SK-N-SH (cell line): ENCODE results near the gene JADE3.

Experiments
- EP300 ChIP-seq, 2 experiments: IDR thresholded peaks; 2 replicates each; pipeline versions ENCODE4 v1.4.0 to v1.6.1; 2012; ENCODE audit warnings: borderline replicate concordance in 1 of 2, low read depth in 1 of 2, low read length in 1 of 2
- EZH2phosphoT487 ChIP-seq: fragments of 200-600 bp; sonication (generic); IDR thresholded peaks from 2 replicates; pipeline ENCODE4 v1.6.1; 2017; ENCODE audit warnings: low read depth, mixed run types, mild to moderate bottlenecking, antibody characterized with exemption, moderate library complexity, borderline replicate concordance
- FOXJ3 ChIP-seq: sonication (generic); formaldehyde crosslinking; IDR thresholded peaks from 2 replicates; pipeline ENCODE4 v1.5.1; 2020; ENCODE audit warnings: mild to moderate bottlenecking, missing genetic modification reagents
- MEF2A ChIP-seq: IDR thresholded peaks from 2 replicates; pipeline ENCODE4 v1.4.0; 2012; ENCODE audit warnings: low read depth, borderline replicate concordance
- RFX5 ChIP-seq: IDR thresholded peaks from 2 replicates; pipeline ENCODE4 v1.6.1; 2012; ENCODE audit warnings: mild to moderate bottlenecking, improper control_type of control experiment, low read length
- RXRA ChIP-seq: IDR thresholded peaks from 2 replicates; pipeline ENCODE4 v1.4.0; 2012; ENCODE audit warnings: low read depth, mild to moderate bottlenecking, borderline replicate concordance
- SIN3A ChIP-seq: IDR thresholded peaks from 2 replicates; pipeline ENCODE4 v1.6.1; 2012; ENCODE audit warnings: low read depth, mild to moderate bottlenecking, low read length, moderate library complexity, borderline replicate concordance
- TAF1 ChIP-seq: IDR thresholded peaks from 2 replicates; pipeline ENCODE4 v1.6.1; 2012; ENCODE audit warnings: low read depth, mild to moderate bottlenecking, low read length, moderate library complexity, borderline replicate concordance
- TF ChIP-seq, protein P1 (sequence below): fragments of 200-600 bp; sonication (generic); IDR thresholded peaks from 2 replicates; pipeline ENCODE4 v1.6.1; 2017; ENCODE audit warnings: antibody characterized with exemption, mild to moderate bottlenecking, moderate library complexity
- TF ChIP-seq, protein P2 (sequence below): IDR thresholded peaks from 2 replicates; pipeline ENCODE4 v1.6.1; 2012; ENCODE audit warnings: mild to moderate bottlenecking, low read depth, low read length, moderate library complexity
- TF ChIP-seq, protein P3 (sequence below): IDR thresholded peaks from 2 replicates; pipeline ENCODE4 v1.4.0; 2012; ENCODE audit warnings: low read depth, borderline replicate concordance

DNA sequence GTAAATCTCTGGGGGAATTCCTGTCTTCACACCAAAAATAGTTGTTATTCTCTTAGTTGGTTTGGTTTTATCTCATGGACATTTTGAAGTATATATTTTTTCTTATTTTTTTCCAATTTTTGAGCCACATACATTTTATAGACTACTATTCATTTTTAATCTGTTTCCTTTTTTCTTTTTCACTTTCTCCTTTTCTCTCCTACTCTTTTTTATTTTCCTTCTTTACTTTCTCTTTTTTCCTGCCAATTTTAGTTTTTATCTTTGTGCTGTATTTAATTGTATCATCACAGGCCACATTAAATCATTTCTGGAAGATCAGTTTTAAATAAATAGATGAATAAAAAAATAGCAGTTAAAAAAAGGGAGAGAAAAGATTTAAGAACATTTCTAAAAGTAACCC is 14.0 kb upstream of the JADE3 start:
- TF ChIP-seq SIN3A (no peak), EZH2phosphoT487 (no peak), RXRA (no peak), RFX5 (no peak), TAF1 (no peak), MEF2A (no peak), FOXJ3 (CRISPR knock-in tag) (no peak), EP300 (IDR thresholded peaks at IDR 0.05; ENCODE audit: borderline replicate concordance in 1 of 2, low read depth in 1 of 2, low read length in 1 of 2) (no peak)
- TF ChIP-seq, protein P1, sequence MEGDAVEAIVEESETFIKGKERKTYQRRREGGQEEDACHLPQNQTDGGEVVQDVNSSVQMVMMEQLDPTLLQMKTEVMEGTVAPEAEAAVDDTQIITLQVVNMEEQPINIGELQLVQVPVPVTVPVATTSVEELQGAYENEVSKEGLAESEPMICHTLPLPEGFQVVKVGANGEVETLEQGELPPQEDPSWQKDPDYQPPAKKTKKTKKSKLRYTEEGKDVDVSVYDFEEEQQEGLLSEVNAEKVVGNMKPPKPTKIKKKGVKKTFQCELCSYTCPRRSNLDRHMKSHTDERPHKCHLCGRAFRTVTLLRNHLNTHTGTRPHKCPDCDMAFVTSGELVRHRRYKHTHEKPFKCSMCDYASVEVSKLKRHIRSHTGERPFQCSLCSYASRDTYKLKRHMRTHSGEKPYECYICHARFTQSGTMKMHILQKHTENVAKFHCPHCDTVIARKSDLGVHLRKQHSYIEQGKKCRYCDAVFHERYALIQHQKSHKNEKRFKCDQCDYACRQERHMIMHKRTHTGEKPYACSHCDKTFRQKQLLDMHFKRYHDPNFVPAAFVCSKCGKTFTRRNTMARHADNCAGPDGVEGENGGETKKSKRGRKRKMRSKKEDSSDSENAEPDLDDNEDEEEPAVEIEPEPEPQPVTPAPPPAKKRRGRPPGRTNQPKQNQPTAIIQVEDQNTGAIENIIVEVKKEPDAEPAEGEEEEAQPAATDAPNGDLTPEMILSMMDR = no peak
- TF ChIP-seq, protein P2, sequence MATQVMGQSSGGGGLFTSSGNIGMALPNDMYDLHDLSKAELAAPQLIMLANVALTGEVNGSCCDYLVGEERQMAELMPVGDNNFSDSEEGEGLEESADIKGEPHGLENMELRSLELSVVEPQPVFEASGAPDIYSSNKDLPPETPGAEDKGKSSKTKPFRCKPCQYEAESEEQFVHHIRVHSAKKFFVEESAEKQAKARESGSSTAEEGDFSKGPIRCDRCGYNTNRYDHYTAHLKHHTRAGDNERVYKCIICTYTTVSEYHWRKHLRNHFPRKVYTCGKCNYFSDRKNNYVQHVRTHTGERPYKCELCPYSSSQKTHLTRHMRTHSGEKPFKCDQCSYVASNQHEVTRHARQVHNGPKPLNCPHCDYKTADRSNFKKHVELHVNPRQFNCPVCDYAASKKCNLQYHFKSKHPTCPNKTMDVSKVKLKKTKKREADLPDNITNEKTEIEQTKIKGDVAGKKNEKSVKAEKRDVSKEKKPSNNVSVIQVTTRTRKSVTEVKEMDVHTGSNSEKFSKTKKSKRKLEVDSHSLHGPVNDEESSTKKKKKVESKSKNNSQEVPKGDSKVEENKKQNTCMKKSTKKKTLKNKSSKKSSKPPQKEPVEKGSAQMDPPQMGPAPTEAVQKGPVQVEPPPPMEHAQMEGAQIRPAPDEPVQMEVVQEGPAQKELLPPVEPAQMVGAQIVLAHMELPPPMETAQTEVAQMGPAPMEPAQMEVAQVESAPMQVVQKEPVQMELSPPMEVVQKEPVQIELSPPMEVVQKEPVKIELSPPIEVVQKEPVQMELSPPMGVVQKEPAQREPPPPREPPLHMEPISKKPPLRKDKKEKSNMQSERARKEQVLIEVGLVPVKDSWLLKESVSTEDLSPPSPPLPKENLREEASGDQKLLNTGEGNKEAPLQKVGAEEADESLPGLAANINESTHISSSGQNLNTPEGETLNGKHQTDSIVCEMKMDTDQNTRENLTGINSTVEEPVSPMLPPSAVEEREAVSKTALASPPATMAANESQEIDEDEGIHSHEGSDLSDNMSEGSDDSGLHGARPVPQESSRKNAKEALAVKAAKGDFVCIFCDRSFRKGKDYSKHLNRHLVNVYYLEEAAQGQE = no peak
- TF ChIP-seq, protein P3, sequence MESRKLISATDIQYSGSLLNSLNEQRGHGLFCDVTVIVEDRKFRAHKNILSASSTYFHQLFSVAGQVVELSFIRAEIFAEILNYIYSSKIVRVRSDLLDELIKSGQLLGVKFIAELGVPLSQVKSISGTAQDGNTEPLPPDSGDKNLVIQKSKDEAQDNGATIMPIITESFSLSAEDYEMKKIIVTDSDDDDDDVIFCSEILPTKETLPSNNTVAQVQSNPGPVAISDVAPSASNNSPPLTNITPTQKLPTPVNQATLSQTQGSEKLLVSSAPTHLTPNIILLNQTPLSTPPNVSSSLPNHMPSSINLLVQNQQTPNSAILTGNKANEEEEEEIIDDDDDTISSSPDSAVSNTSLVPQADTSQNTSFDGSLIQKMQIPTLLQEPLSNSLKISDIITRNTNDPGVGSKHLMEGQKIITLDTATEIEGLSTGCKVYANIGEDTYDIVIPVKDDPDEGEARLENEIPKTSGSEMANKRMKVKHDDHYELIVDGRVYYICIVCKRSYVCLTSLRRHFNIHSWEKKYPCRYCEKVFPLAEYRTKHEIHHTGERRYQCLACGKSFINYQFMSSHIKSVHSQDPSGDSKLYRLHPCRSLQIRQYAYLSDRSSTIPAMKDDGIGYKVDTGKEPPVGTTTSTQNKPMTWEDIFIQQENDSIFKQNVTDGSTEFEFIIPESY = no peak
